GM12801 (cell line): ENCODE results near the gene RALGPS1.

Source experiments
- CTCF ChIP-seq: IDR thresholded peaks from one replicate; pipeline ENCODE4 v1.5.1; 2011; ENCODE audit warnings: control low read depth; ENCODE audit not compliant: insufficient read length; ENCODE audit errors: extremely low read depth

Gene RALGPS1

GRCh38 chr9:127066851-127067136, 152.2 kb downstream of the RALGPS1 start:
- TF ChIP-seq CTCF: no peak

DNA sequence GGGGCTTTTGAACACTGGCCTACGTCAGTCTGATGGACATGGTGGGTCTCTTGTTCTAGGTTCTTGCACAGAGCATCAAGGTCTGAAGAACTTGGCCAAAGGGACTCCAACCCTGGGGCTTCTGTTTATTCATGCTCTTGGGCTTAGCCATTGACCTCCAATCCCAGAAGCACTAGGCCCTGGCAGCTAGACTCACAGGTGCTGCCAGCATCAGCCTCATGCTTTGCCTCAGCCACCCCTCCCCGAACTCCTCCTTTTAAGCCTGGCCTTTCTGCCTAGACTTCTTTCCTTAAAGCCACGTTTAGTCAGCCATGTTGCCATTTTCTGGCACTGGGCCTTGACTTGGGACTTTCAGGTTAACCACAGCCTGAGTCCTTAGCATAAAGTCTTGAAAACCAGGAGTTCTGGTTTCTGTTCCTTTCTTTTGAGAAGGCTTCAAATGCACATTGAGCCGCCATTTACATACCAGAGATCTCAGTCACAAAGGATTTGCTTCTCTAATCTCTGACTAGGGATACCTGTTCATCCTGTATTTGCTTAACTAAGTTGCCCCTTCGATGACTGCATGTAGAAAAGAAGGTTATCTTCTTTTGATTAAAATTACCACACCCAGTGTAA, 153.1 kb downstream of the RALGPS1 start:
- TF ChIP-seq CTCF: no peak

GRCh38 chr9:127074561-127075548, 160.3 kb downstream of the RALGPS1 start:
- TF ChIP-seq CTCF: no peak

- no peak for TF ChIP-seq CTCF
Measured at GRCh38 chr9:127075624-127076372, 161.2 kb downstream of the RALGPS1 start.

- TF ChIP-seq CTCF: no peak
Measured at GRCh38 chr9:127076860-127077643, 162.5 kb downstream of the RALGPS1 start.

DNA sequence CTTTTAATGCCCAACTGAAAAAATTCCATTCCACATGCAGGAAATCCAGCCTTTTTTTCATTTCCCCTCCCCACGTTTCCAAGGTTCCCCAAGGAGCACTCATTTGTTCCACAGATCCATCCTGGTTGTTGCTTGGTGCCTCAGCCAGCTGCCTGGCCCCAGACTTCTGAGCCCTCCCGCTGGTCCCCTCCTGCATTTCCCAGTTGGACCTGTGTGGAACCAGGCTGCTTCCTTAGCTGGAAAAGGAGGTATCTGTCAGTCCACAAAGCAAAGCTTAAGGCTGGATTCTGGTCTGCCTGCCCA, 163.0 kb downstream of the RALGPS1 start:
- no peak for TF ChIP-seq CTCF

GRCh38 chr9:127078336-127078735, 163.8 kb downstream of the RALGPS1 start:
- TF ChIP-seq CTCF: no peak
